Bone marrow (tissue), 2 donors: ENCODE data around the gene OR6N1.

Source experiments
- DNase-seq, 2 donors: peaks; one replicate each; lab custom pipeline; 2025; lab: John Stamatoyannopoulos, UW

The OR6N1 gene

GRCh38 chr1:158752155-158752712 is 19.8 kb downstream of the OR6N1 start:
- no peak for DNase-seq

GRCh38 chr1:158735848-158736247 is 36.1 kb downstream of the OR6N1 start:
- DNase-seq = no peak

GRCh38 chr1:158732524-158732923 is 39.5 kb downstream of the OR6N1 start:
- no peak for DNase-seq

GRCh38 chr1:158731707-158732106 is 40.3 kb downstream of the OR6N1 start:
- no peak for DNase-seq

GRCh38 chr1:158730453-158730852 is 41.5 kb downstream of the OR6N1 start:
- no peak for DNase-seq

GRCh38 chr1:158728510-158729225 is 43.3 kb downstream of the OR6N1 start:
- DNase-seq = no peak

- no peak for DNase-seq
These were observed 47.6 kb downstream of the OR6N1 start for GRCh38 chr1:158724442-158724841.

- no peak for DNase-seq
These were observed 51.4 kb downstream of the OR6N1 start, which contains the start of gene OR6K3 for GRCh38 chr1:158720620-158721019. TSS of gene OR6K3 (minus strand) at chr1:158720720. CDS start at chr1:158718115, 2,605 bp downstream.

- no peak for DNase-seq
These were observed 52.3 kb downstream of the OR6N1 start for GRCh38 chr1:158719664-158720063.

- no peak for DNase-seq
These were observed 54.7 kb downstream of the OR6N1 start for GRCh38 chr1:158717344-158717743.

GRCh38 chr1:158716335-158716734 is 55.7 kb downstream of the OR6N1 start:
- no peak for DNase-seq

- DNase-seq = no peak
These were observed 57.2 kb downstream of the OR6N1 start for GRCh38 chr1:158714754-158715153.
